Natural killer cell (primary cell): ENCODE data around the gene ARL4A. TPM values are rescaled to one million over a fixed set of nuclear protein-coding genes. Genes with fewer than 3 reads are reported as not detected.

Source experiments
- ATAC-seq, 3 donors: fragments of 150-1000 bp in 2 of 3; fragments of 200-7000 bp in 1 of 3; cut with Tn5 transposase; 1 replicate in 1 of 3; 2 replicates in 2 of 3; pipeline ENCODE4 v1.10.0; 2021; ENCODE audit warnings: mild to moderate bottlenecking in 2 of 3, moderate library complexity in 2 of 3
- DNase-seq, 2 donors: peaks; one replicate each; pipeline versions ENCODE4 v3.0.0 to v3.0.0-alpha.2; 2013 to 2021; ENCODE audit warnings: mixed read lengths in 1 of 2
- H3K27ac ChIP-seq: one replicate; pipeline ENCODE4 v1.5.1; 2013; ENCODE audit warnings: mild to moderate bottlenecking, low read length
- H3K27me3 ChIP-seq: one replicate; pipeline ENCODE4 v1.6.1; 2013; ENCODE audit warnings: low read length; ENCODE audit not compliant: control insufficient read depth, insufficient read depth
- H3K36me3 ChIP-seq: one replicate; pipeline ENCODE4 v1.6.1; 2013; ENCODE audit warnings: low read length; ENCODE audit not compliant: control insufficient read depth, insufficient read depth
- H3K4me1 ChIP-seq: one replicate; pipeline ENCODE4 v1.6.1; 2013; ENCODE audit warnings: low read length; ENCODE audit not compliant: control insufficient read depth, insufficient read depth
- H3K4me3 ChIP-seq: one replicate; pipeline ENCODE4 v1.5.1; 2013; ENCODE audit warnings: low read length
- H3K9me3 ChIP-seq: one replicate; pipeline ENCODE4 v1.6.1; 2013; ENCODE audit warnings: low read length; ENCODE audit not compliant: control insufficient read depth, insufficient read depth
- H3K27ac Mint-ChIP-seq, 2 donors: one replicate each; pipeline ENCODE4 v1.8.0; 2022; ENCODE audit warnings: mild to moderate bottlenecking in 2 of 2, mixed read lengths in 2 of 2, moderate library complexity in 1 of 2
- H3K27me3 Mint-ChIP-seq, 2 donors: one replicate each; pipeline ENCODE4 v1.8.0; 2022; ENCODE audit warnings: low read depth in 2 of 2, mixed read lengths in 2 of 2
- H3K36me3 Mint-ChIP-seq: one replicate; pipeline ENCODE4 v1.8.0; 2022; ENCODE audit warnings: mixed read lengths
- H3K4me1 Mint-ChIP-seq, 2 donors: one replicate each; pipeline ENCODE4 v1.8.0; 2022; ENCODE audit warnings: mixed read lengths in 2 of 2
- H3K4me3 Mint-ChIP-seq: one replicate; pipeline ENCODE4 v1.8.0; 2022; ENCODE audit warnings: mild to moderate bottlenecking, moderate library complexity, mixed read lengths
- H3K9me3 Mint-ChIP-seq, 2 donors: one replicate each; pipeline ENCODE4 v1.8.0; 2022; ENCODE audit warnings: mixed read lengths in 2 of 2
- WGBS: methylation state at CpG from one replicate; pipeline ENCODE4 v1.1.7; 2013; ENCODE audit warnings: missing lambda C conversion rate; ENCODE audit not compliant: insufficient coverage; 5-methylcytosine and 5-hydroxymethylcytosine counted together
- intact Hi-C: fragments of 100-400 bp; cut with micrococcal nuclease; formaldehyde crosslinking; loops from one replicate; pipeline ENCODE4 v1.14.2; 2022
- total RNA-seq, 4 donors: library from RNA; stranded (reverse); fragments of 120-200 nt in 1 of 4; gene quantifications; one replicate each; pipeline versions ENCODE4 v1.2.3 to v1.2.4, GENCODE V29; 2013 to 2022
- TF ChIP-seq, protein P1 (sequence below): fragments of 200-600 bp; IDR thresholded peaks from one replicate; pipeline ENCODE4 v1.8.0; 2022; ENCODE audit warnings: antibody characterized with exemption

Gene ARL4A
- total RNA-seq, 3 donors from 2014 or later (not counting 1 experiment from before 2014, with no cell fraction given): 54.7 to 81.4 (median 55.5) TPM

DNA sequence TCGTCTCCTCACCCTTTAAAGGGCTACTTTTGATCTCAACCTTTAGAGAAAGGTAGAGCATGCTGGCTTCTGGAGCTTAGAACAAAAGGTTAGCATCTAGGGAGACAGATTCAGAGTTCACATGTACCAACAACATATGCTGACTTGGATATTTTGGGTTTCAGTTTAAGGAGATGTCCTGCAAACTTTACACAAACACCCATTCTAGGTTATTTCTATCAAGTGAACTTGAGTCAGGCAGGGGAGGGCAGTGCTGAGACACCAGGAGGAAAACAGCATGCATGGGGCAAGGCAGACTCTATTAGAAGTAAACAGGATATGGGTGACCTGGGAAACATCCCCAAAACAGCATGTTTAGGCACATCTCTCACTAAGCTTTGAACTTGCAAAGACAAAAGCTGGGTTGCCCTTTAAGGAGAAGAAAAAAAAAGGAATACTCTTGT is 43.8 kb downstream of the ARL4A start:
- intact Hi-C loops: no loop called here
- Mint-ChIP-seq H3K36me3 (no peaks in the 10 kb centered on the region), H3K27me3 (no peaks in the 10 kb centered on the region), H3K9me3 (no peaks in the 10 kb centered on the region), H3K4me3 (peak overlapping the region; percentile 56), H3K27ac (peak overlapping the region; percentile 26 to 51), H3K4me1 (peaks cover 13 to 14% of the 10 kb centered on the region in 2 donors)
- 90% methylated on average over 1 of the region's 1 CpG for WGBS
- Histone ChIP-seq H3K27me3 (no peaks in the 10 kb centered on the region), H3K27ac (no peak overlapping the region), H3K4me3 (no peak overlapping the region), H3K36me3 (no peaks in the 10 kb centered on the region), H3K4me1 (peaks cover 3% of the 10 kb centered on the region), H3K9me3 (no peaks in the 10 kb centered on the region)
- TF ChIP-seq, protein P1, sequence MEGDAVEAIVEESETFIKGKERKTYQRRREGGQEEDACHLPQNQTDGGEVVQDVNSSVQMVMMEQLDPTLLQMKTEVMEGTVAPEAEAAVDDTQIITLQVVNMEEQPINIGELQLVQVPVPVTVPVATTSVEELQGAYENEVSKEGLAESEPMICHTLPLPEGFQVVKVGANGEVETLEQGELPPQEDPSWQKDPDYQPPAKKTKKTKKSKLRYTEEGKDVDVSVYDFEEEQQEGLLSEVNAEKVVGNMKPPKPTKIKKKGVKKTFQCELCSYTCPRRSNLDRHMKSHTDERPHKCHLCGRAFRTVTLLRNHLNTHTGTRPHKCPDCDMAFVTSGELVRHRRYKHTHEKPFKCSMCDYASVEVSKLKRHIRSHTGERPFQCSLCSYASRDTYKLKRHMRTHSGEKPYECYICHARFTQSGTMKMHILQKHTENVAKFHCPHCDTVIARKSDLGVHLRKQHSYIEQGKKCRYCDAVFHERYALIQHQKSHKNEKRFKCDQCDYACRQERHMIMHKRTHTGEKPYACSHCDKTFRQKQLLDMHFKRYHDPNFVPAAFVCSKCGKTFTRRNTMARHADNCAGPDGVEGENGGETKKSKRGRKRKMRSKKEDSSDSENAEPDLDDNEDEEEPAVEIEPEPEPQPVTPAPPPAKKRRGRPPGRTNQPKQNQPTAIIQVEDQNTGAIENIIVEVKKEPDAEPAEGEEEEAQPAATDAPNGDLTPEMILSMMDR: no peak
- ATAC-seq (peak in 2 of 3 donors; percentile 55 to 66), DNase-seq (peak in 1 of 2 donors; percentile 54)

DNA sequence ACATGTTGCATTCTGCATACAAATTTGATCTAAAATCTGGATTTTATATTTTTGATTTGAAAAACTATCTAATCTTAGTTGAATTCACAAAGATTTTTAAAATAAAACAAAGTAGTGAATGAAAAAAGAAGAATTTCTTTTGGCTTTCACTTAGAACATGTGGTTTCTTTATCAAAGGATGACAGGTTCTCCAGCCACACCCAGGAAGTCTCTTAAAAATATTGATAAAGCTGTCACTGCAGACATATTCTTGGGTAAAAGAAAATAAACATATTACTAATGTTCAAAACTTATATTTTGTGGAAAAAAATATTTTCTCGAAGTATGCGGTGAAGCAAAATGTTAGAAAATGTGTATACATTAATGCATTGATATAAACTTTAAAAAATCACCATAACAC is 44.3 kb downstream of the ARL4A start:
- H3K27ac ChIP-seq: no peak overlapping the region
- no peak overlapping the region for H3K27ac Mint-ChIP-seq

DNA sequence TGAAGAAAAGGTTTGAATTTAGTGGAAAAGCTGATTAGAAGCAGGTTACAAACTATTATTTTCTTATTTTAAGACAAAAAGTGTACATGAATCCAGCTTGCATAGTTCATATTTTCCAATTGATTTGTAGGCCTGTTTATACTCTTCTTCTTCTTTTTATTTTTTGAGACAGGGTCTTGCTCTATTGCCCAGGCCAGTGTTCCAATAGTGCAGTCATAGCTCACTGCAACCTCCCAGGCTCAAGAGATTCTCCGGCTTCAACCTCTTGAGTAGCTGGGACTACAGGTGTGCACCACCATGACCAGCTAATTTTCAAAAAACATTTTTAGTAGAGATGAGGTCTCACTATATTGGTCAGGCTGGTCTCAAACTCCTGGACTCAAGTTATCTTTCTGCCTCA is 45.0 kb downstream of the ARL4A start:
- H3K27ac ChIP-seq: no peak overlapping the region
- WGBS: 78% methylated on average over 1 of the region's 1 CpG
- no peak overlapping the region for H3K4me3 ChIP-seq
- no peaks in the 10 kb centered on the region for H3K36me3 Mint-ChIP-seq
- H3K36me3 ChIP-seq: no peaks in the 10 kb centered on the region
- no peaks in the 10 kb centered on the region for H3K27me3 Mint-ChIP-seq
- H3K9me3 Mint-ChIP-seq: no peaks in the 10 kb centered on the region
- DNase-seq (no peak), ATAC-seq (no peak)
- H3K27me3 ChIP-seq: no peaks in the 10 kb centered on the region
- H3K4me1 Mint-ChIP-seq: peaks cover 13 to 14% of the 10 kb centered on the region in 2 donors
- H3K4me1 ChIP-seq: peaks cover 3% of the 10 kb centered on the region
- H3K9me3 ChIP-seq: no peaks in the 10 kb centered on the region
- intact Hi-C loops: no loop called here
- no peak overlapping the region for H3K27ac Mint-ChIP-seq
- TF ChIP-seq, protein P1: no peak
- no peak overlapping the region for H3K4me3 Mint-ChIP-seq

More for the DNA sequence above, 44.3 kb downstream of the ARL4A start:
- Mint-ChIP-seq H3K4me3 (no peak overlapping the region), H3K36me3 (no peaks in the 10 kb centered on the region), H3K27me3 (no peaks in the 10 kb centered on the region), H3K9me3 (no peaks in the 10 kb centered on the region), H3K4me1 (peaks cover 13 to 14% of the 10 kb centered on the region in 2 donors)
- TF ChIP-seq, protein P1: no peak
- ATAC-seq (no peak), DNase-seq (peak in 1 of 2 donors; percentile 29)
- no peaks in the 10 kb centered on the region for H3K36me3 ChIP-seq
- intact Hi-C loops: no loop called here
- WGBS: no CpG with 5 or more reads among the region's 2 CpGs
- H3K9me3 ChIP-seq: no peaks in the 10 kb centered on the region
- H3K4me3 ChIP-seq: no peak overlapping the region
- no peaks in the 10 kb centered on the region for H3K27me3 ChIP-seq
- peaks cover 3% of the 10 kb centered on the region for H3K4me1 ChIP-seq

DNA sequence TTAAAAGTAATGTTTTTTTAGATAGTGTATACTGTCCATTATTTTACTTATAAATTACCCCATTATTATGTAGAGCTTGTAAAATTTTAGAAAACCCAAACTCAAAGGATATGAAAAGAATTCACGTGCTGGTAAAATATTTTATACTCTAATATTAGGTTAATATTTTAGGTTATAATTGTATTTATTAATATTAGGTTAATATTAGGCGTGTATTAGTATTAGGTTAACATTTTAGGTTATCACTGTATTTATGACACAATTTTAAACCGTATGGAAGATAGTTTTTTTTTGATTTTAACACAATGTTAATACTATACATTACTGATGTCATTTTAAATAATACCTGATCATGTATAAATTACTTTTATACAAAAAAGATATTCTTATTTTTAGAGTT is 48.5 kb downstream of the ARL4A start:
- intact Hi-C loops: no loop called here
- ATAC-seq: no peak
- Mint-ChIP-seq H3K36me3 (no peaks in the 10 kb centered on the region), H3K9me3 (no peaks in the 10 kb centered on the region), H3K4me3 (no peak overlapping the region), H3K4me1 (peaks cover 6% of the 10 kb centered on the region in 2 donors), H3K27ac (no peak overlapping the region), H3K27me3 (peaks cover 0 to 4% of the 10 kb centered on the region in 2 donors)
- no peak overlapping the region for H3K27ac ChIP-seq
- TF ChIP-seq, protein P1: no peak
- H3K27me3 ChIP-seq: no peaks in the 10 kb centered on the region
- H3K9me3 ChIP-seq: no peaks in the 10 kb centered on the region
- H3K4me1 ChIP-seq: peaks cover 3% of the 10 kb centered on the region
- no peaks in the 10 kb centered on the region for H3K36me3 ChIP-seq
- no peak for DNase-seq
- no peak overlapping the region for H3K4me3 ChIP-seq
- WGBS: no CpG with 5 or more reads among the region's 3 CpGs
